Measurements from ENCODE around the gene MICAL2. TPM values are rescaled to one million over a fixed set of nuclear protein-coding genes. Genes with fewer than 3 reads are reported as not detected.
A peak's percentile ranks its signal among the peaks of the same experiment; 100 is the strongest.

The MICAL2 gene
- total RNA-seq, 1 donor from 2014 or later, result 372 TPM

GRCh38 chr11:12259956-12260355, 149.6 kb downstream of the MICAL2 start:
- DNase-seq (ENCODE audit: low spot score), result no peak
- no peak overlapping the region for H3K27ac Mint-ChIP-seq (ENCODE audit: unreplicated experiment)
- H3K36me3 Mint-ChIP-seq (ENCODE audit: low read depth), result peaks cover 64% of the 10 kb centered on the region
- H3K4me1 Mint-ChIP-seq (ENCODE audit: low read depth), result peaks cover 9% of the 10 kb centered on the region
- H3K4me3 Mint-ChIP-seq (ENCODE audit: unreplicated experiment), result no peak overlapping the region
- no peak for TF ChIP-seq CTCF (IDR thresholded peaks at IDR 0.05)
- no peaks in the 10 kb centered on the region for H3K9me3 Mint-ChIP-seq (ENCODE audit: low read depth)
- no peaks in the 10 kb centered on the region for H3K27me3 Mint-ChIP-seq (ENCODE audit: low read depth)

- H3K9me3 Mint-ChIP-seq (ENCODE audit: low read depth), result no peaks in the 10 kb centered on the region
- TF ChIP-seq CTCF (IDR thresholded peaks at IDR 0.05), result no peak
- no peak for DNase-seq (ENCODE audit: low spot score)
- peak overlapping the region; percentile 25 for H3K27ac Mint-ChIP-seq (ENCODE audit: unreplicated experiment)
- H3K4me1 Mint-ChIP-seq (ENCODE audit: low read depth), result peaks cover 9% of the 10 kb centered on the region
- no peaks in the 10 kb centered on the region for H3K27me3 Mint-ChIP-seq (ENCODE audit: low read depth)
- no peak overlapping the region for H3K4me3 Mint-ChIP-seq (ENCODE audit: unreplicated experiment)
- peaks cover 64% of the 10 kb centered on the region for H3K36me3 Mint-ChIP-seq (ENCODE audit: low read depth)
These were observed 150.5 kb downstream of the MICAL2 start for GRCh38 chr11:12260731-12261521.

GRCh38 chr11:12261551-12261950, 151.2 kb downstream of the MICAL2 start:
- H3K27ac Mint-ChIP-seq (ENCODE audit: unreplicated experiment), result peak overlapping the region; percentile 25
- DNase-seq (ENCODE audit: low spot score), result no peak

GRCh38 chr11:12263141-12263693, 152.8 kb downstream of the MICAL2 start:
- no peak for DNase-seq (ENCODE audit: low spot score)
- H3K36me3 Mint-ChIP-seq (ENCODE audit: low read depth), result peaks cover 55% of the 10 kb centered on the region
- TF ChIP-seq CTCF (IDR thresholded peaks at IDR 0.05), result no peak
- no peaks in the 10 kb centered on the region for H3K9me3 Mint-ChIP-seq (ENCODE audit: low read depth)
- no peak overlapping the region for H3K4me3 Mint-ChIP-seq (ENCODE audit: unreplicated experiment)
- no peaks in the 10 kb centered on the region for H3K27me3 Mint-ChIP-seq (ENCODE audit: low read depth)
- H3K4me1 Mint-ChIP-seq (ENCODE audit: low read depth), result peaks cover 21% of the 10 kb centered on the region
- no peak overlapping the region for H3K27ac Mint-ChIP-seq (ENCODE audit: unreplicated experiment)

More at GRCh38 chr11:12261551-12261950, 151.2 kb downstream of the MICAL2 start:
- Mint-ChIP-seq H3K27me3 (ENCODE audit: low read depth) (no peaks in the 10 kb centered on the region), H3K36me3 (ENCODE audit: low read depth) (peaks cover 62% of the 10 kb centered on the region), H3K4me1 (ENCODE audit: low read depth) (peaks cover 9% of the 10 kb centered on the region), H3K9me3 (ENCODE audit: low read depth) (no peaks in the 10 kb centered on the region), H3K4me3 (ENCODE audit: unreplicated experiment) (no peak overlapping the region)
- no peak for TF ChIP-seq CTCF (IDR thresholded peaks at IDR 0.05)

- no peak for DNase-seq (ENCODE audit: low spot score)
- Mint-ChIP-seq H3K27ac (ENCODE audit: unreplicated experiment) (no peak overlapping the region), H3K27me3 (ENCODE audit: low read depth) (no peaks in the 10 kb centered on the region), H3K9me3 (ENCODE audit: low read depth) (no peaks in the 10 kb centered on the region), H3K36me3 (ENCODE audit: low read depth) (peaks cover 45% of the 10 kb centered on the region), H3K4me3 (ENCODE audit: unreplicated experiment) (no peak overlapping the region), H3K4me1 (ENCODE audit: low read depth) (peaks cover 24% of the 10 kb centered on the region)
- TF ChIP-seq CTCF (IDR thresholded peaks at IDR 0.05), result no peak
These were observed 154.0 kb downstream of the MICAL2 start for GRCh38 chr11:12264361-12264760.
